WTC11 (cell line): ENCODE measurements around the gene SALL3. TPM values are rescaled to one million over a fixed set of nuclear protein-coding genes. Genes with fewer than 3 reads are reported as not detected.

Experiments used
- ATAC-seq: fragments of 200-7000 bp; cut with Tn5 transposase; 2 replicates; pipeline ENCODE4 v1.10.0; 2021; ENCODE audit warnings: mild to moderate bottlenecking, moderate library complexity
- CTCF ChIA-PET: fragments of 300-600 bp; sonication (Branson Sonifier 250); formaldehyde crosslinking; loops from one replicate; lab custom pipeline; 2021; ENCODE audit warnings: antibody characterized with exemption; lab: Charles Lee
- POLR2A ChIA-PET: fragments of 350-600 bp; sonication (Branson Sonifier 250); formaldehyde crosslinking; loops from one replicate; lab custom pipeline; 2021; ENCODE audit warnings: antibody characterized with exemption; lab: Charles Lee
- DNase-seq: peaks from one replicate; pipeline ENCODE4 v3.0.0; 2021; ENCODE audit warnings: low spot score
- H3K27ac Mint-ChIP-seq: 2 replicates; pipeline ENCODE4 v1.8.0; 2021; ENCODE audit warnings: mixed read lengths
- H3K27me3 Mint-ChIP-seq: 2 replicates; pipeline ENCODE4 v1.8.0; 2021; ENCODE audit warnings: low read depth, mild to moderate bottlenecking, moderate library complexity, mixed read lengths
- H3K36me3 Mint-ChIP-seq: 2 replicates; pipeline ENCODE4 v1.8.0; 2021; ENCODE audit warnings: mixed read lengths
- H3K4me1 Mint-ChIP-seq: 2 replicates; pipeline ENCODE4 v1.8.0; 2022; ENCODE audit warnings: mixed read lengths
- H3K4me3 Mint-ChIP-seq: 2 replicates; pipeline ENCODE4 v1.8.0; 2021; ENCODE audit warnings: mild to moderate bottlenecking, moderate library complexity, mixed read lengths
- H3K9me3 Mint-ChIP-seq: 2 replicates; pipeline ENCODE4 v1.8.0; 2021; ENCODE audit warnings: mixed read lengths
- AFF4 ChIP-seq: sonication (generic); formaldehyde crosslinking; IDR thresholded peaks from 2 replicates; pipeline ENCODE4 v1.8.1; 2023; ENCODE audit warnings: mild to moderate bottlenecking, missing genetic modification reagents, borderline replicate concordance
- AR ChIP-seq: fragments of 250-450 bp; sonication (Bioruptor Pico); IDR thresholded peaks from 2 replicates; pipeline ENCODE4 v1.9.0; 2021; ENCODE audit warnings: mild to moderate bottlenecking
- CBFB ChIP-seq: sonication (generic); formaldehyde crosslinking; IDR thresholded peaks from 2 replicates; pipeline ENCODE4 v1.8.1; 2022; ENCODE audit warnings: mild to moderate bottlenecking, low read depth, missing genetic modification reagents
- CTCF ChIP-seq: fragments of 200-600 bp; IDR thresholded peaks from 2 replicates; pipeline ENCODE4 v1.8.0; 2022; ENCODE audit warnings: antibody characterized with exemption
- E2F4 ChIP-seq: sonication (generic); formaldehyde crosslinking; IDR thresholded peaks from 2 replicates; pipeline ENCODE4 v1.8.1; 2022; ENCODE audit warnings: low read depth, mild to moderate bottlenecking, moderate library complexity, missing genetic modification reagents, borderline replicate concordance
- HMGXB4 ChIP-seq: sonication (generic); formaldehyde crosslinking; IDR thresholded peaks from 2 replicates; pipeline ENCODE4 v1.8.1; 2023; ENCODE audit warnings: mild to moderate bottlenecking, moderate library complexity, missing genetic modification reagents
- JAZF1 ChIP-seq: fragments of 250-450 bp; sonication (Bioruptor Pico); IDR thresholded peaks from 2 replicates; pipeline ENCODE4 v1.9.0; 2021; ENCODE audit warnings: moderate library complexity, mild to moderate bottlenecking, inconsistent platforms
- MLX ChIP-seq: sonication (generic); formaldehyde crosslinking; IDR thresholded peaks from 2 replicates; pipeline ENCODE4 v1.8.1; 2023; ENCODE audit warnings: mild to moderate bottlenecking, missing genetic modification reagents, moderate library complexity
- NFATC4 ChIP-seq: fragments of 250-450 bp; sonication (Bioruptor Pico); IDR thresholded peaks from 2 replicates; pipeline ENCODE4 v1.9.0; 2021; ENCODE audit warnings: mild to moderate bottlenecking
- NFE2L1 ChIP-seq: sonication (generic); formaldehyde crosslinking; IDR thresholded peaks from 2 replicates; pipeline ENCODE4 v1.8.1; 2023; ENCODE audit warnings: missing genetic modification reagents
- RORB ChIP-seq: fragments of 250-450 bp; sonication (Bioruptor Pico); IDR thresholded peaks from 2 replicates; pipeline ENCODE4 v1.9.0; 2021; ENCODE audit warnings: mild to moderate bottlenecking
- SMAD3 ChIP-seq: sonication (generic); formaldehyde crosslinking; IDR thresholded peaks from 2 replicates; pipeline ENCODE4 v1.8.0; 2022; ENCODE audit warnings: missing genetic modification reagents, mild to moderate bottlenecking, borderline replicate concordance
- ZNF281 ChIP-seq: sonication (generic); formaldehyde crosslinking; IDR thresholded peaks from 2 replicates; pipeline ENCODE4 v1.8.0; 2023; ENCODE audit warnings: mild to moderate bottlenecking, missing genetic modification reagents
- ZNF317 ChIP-seq: sonication (generic); formaldehyde crosslinking; IDR thresholded peaks from 2 replicates; pipeline ENCODE4 v1.8.1; 2023; ENCODE audit warnings: low read depth, mild to moderate bottlenecking, moderate library complexity, missing genetic modification reagents, borderline replicate concordance
- ZNF532 ChIP-seq: fragments of 250-450 bp; sonication (Bioruptor Pico); IDR thresholded peaks from 2 replicates; pipeline ENCODE4 v1.9.0; 2021; ENCODE audit warnings: mild to moderate bottlenecking, borderline replicate concordance
- total RNA-seq: library from RNA; stranded (reverse); gene quantifications from 3 replicates; pipeline ENCODE4 v1.2.3, GENCODE V29; 2021

The SALL3 gene
- total RNA-seq, 1 experiment from 2014 or later = 87.0 TPM

- no peak for TF ChIP-seq CBFB (CRISPR knock-in tag)
These were observed 62.7 kb downstream of the SALL3 start (continued) for GRCh38 chr18:79042276-79042675.

- H3K36me3 Mint-ChIP-seq = peaks cover 26% of the 10 kb centered on the region
- no peak for TF ChIP-seq NFE2L1 (CRISPR knock-in tag)
- no peak for TF ChIP-seq AFF4 (CRISPR knock-in tag)
- TF ChIP-seq HMGXB4 (CRISPR knock-in tag) = no peak
- TF ChIP-seq JAZF1 (CRISPR knock-in tag) = no peak
- no peak for TF ChIP-seq AR
- no peak for TF ChIP-seq CBFB (CRISPR knock-in tag)
- no peak for TF ChIP-seq ZNF532 (CRISPR knock-in tag)
- no peak for TF ChIP-seq NFATC4 (CRISPR knock-in tag)
- TF ChIP-seq CTCF = no peak
- no peak for TF ChIP-seq ZNF281 (CRISPR knock-in tag)
- no peak for TF ChIP-seq ZNF317 (CRISPR knock-in tag)
- no peak for TF ChIP-seq MLX (CRISPR knock-in tag)
- TF ChIP-seq RORB (CRISPR knock-in tag) = no peak
- TF ChIP-seq E2F4 (CRISPR knock-in tag) = no peak
- TF ChIP-seq SMAD3 (CRISPR knock-in tag) = no peak
- H3K27ac Mint-ChIP-seq = no peak overlapping the region
- no peak for ATAC-seq
- CTCF ChIA-PET = no interaction called here
- no peaks in the 10 kb centered on the region for H3K4me1 Mint-ChIP-seq
- no peak overlapping the region for H3K4me3 Mint-ChIP-seq
- peaks cover 33% of the 10 kb centered on the region for H3K9me3 Mint-ChIP-seq
- DNase-seq = no peak
- H3K27me3 Mint-ChIP-seq = no peaks in the 10 kb centered on the region; the same call in 1 of the 2 replicates
- POLR2A ChIA-PET = no interaction called here
These were observed 63.7 kb downstream of the SALL3 start for GRCh38 chr18:79043288-79043687.
